ENCODE results near the gene ADCY10. TPM values are rescaled to one million over a fixed set of nuclear protein-coding genes. Genes with fewer than 3 reads are reported as not detected.

The ADCY10 gene
- total and polyA plus RNA-seq, 2 donors (not counting 3 experiments of a cell fraction or from before 2014, with no cell fraction given) = not detected

DNA sequence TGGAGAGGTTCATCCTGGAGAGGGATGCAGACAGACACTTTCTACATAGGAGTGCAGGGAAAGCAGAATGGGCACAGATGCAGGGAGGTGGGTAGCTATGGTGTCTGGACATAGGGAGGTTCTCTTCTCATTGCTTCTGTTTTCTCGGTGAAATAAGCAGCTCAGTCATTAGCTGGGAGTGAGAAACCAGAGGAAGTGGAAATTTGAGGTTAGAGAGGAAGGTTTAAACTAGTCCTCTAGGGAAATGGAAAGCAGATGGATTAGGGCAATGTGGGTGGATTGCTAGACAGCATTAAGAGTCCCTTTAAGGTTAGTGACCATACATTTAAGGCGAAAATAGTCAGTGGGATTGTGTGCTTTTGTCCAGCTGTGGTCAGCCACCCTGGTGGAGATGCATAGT, 152.5 kb downstream of the ADCY10 start:
- FAIRE-seq (no peak), DNase-seq (ENCODE audit: low read depth, low spot score) (no peak)
- H3K4me1 ChIP-seq (ENCODE audit: control insufficient read depth, extremely low read depth, insufficient read depth, low read length) = no peaks in the 10 kb centered on the region
- H3K79me2 ChIP-seq (ENCODE audit: control insufficient read depth, insufficient read depth, low read length) = peaks cover 50% of the 10 kb centered on the region
- CTCF ChIA-PET = no interaction called here
- no peaks in the 10 kb centered on the region for H3K36me3 ChIP-seq (ENCODE audit: control insufficient read depth in 2 of 2, extremely low read depth in 1 of 2, insufficient read depth in 2 of 2, low read length in 2 of 2)
- TF ChIP-seq, protein P1, sequence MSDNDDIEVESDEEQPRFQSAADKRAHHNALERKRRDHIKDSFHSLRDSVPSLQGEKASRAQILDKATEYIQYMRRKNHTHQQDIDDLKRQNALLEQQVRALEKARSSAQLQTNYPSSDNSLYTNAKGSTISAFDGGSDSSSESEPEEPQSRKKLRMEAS (IDR thresholded peaks at IDR 0.05; ENCODE audit: insufficient read depth, insufficient read length) = no peak
- no peak for TF ChIP-seq EZH2 (IDR thresholded peaks at IDR 0.05; ENCODE audit: borderline replicate concordance, low read depth, low read length, severe bottlenecking)
- no peak overlapping the region for H3K4me3 ChIP-seq (replicated peaks in 1 of 3; ENCODE audit: insufficient read depth in 1 of 3, low read depth in 1 of 3, low read length in 3 of 3)
- no peak overlapping the region for H3K4me2 ChIP-seq (ENCODE audit: insufficient read depth, low read length)
- no peak overlapping the region for H3K9ac ChIP-seq (replicated peaks; ENCODE audit: extremely low read depth, insufficient read depth, low read length)
- H3K27me3 ChIP-seq (ENCODE audit: control insufficient read depth in 2 of 2, insufficient read depth in 2 of 2, low read length in 2 of 2) = no peaks in the 10 kb centered on the region
- H3K9me3 ChIP-seq (replicated peaks; ENCODE audit: control insufficient read depth, insufficient read depth, low read length) = no peaks in the 10 kb centered on the region
- H4K20me1 ChIP-seq (replicated peaks; ENCODE audit: control insufficient read depth, extremely low read depth, insufficient read depth, low read length) = peaks cover 3% of the 10 kb centered on the region
- no peak overlapping the region for H3K27ac ChIP-seq (ENCODE audit: insufficient read depth, low read depth, low read length)
- no TSS peak for BruUV-seq (replicated peaks)
- no peaks in the 10 kb centered on the region for H3K9me1 ChIP-seq (replicated peaks; ENCODE audit: control insufficient read depth, extremely low read depth, insufficient read depth, low read length)
- dilution Hi-C loops (cut with MboI; ENCODE audit: extremely low pct_ligation_motif_present, low sequenced_read_pairs) = no loop called here
- POLR2A ChIA-PET = no interaction called here
- H2AFZ ChIP-seq (ENCODE audit: low read depth, low read length) = no peak overlapping the region
- intact Hi-C loops (cut with micrococcal nuclease) = no loop called here

Other genes with a start within 250 kb of the ADCY10 start
- 99.1 and 99.4 TPM in 2 replicates for gene MPZL1, start 192.2 kb downstream of the ADCY10 start, total RNA-seq
- 40.0 and 41.7 TPM in 2 replicates for gene MPZL1, start 192.2 kb downstream of the ADCY10 start, polyA plus RNA-seq
- gene DCAF6, start 22.5 kb upstream of the ADCY10 start, total RNA-seq = 38.7 and 39.4 TPM in 2 replicates
- gene DCAF6, start 22.5 kb upstream of the ADCY10 start, polyA plus RNA-seq = 25.7 and 28.6 TPM in 2 replicates
- gene MPC2, start 22.9 kb upstream of the ADCY10 start, total RNA-seq = 35.8 and 40.6 TPM in 2 replicates
- 12.1 and 14.9 TPM in 2 replicates for gene MPC2, start 22.9 kb upstream of the ADCY10 start, polyA plus RNA-seq
- gene GPR161, start 222.8 kb upstream of the ADCY10 start, total RNA-seq = 34.8 and 36.5 TPM in 2 replicates
- 32.3 and 34.7 TPM in 2 replicates for gene GPR161, start 222.8 kb upstream of the ADCY10 start, polyA plus RNA-seq